GM18951 (cell line): ENCODE measurements around the gene EXOC4.

ENCODE experiments used
- POLR2A ChIP-seq: IDR thresholded peaks from 4 replicates; pipeline ENCODE4 v1.6.1; 2011; ENCODE audit warnings: mild to moderate bottlenecking; ENCODE audit not compliant: insufficient read length, insufficient read depth; ENCODE audit errors: extremely low read depth
- in situ Hi-C: fragments of 300-500 bp; cut with MboI; formaldehyde crosslinking; loops from one replicate; pipeline ENCODE4 v1.12.0; 2022; ENCODE audit warnings: low sequenced_read_pairs, mixed read lengths, inconsistent platforms; ENCODE audit not compliant: unreplicated experiment

EXOC4 gene

DNA sequence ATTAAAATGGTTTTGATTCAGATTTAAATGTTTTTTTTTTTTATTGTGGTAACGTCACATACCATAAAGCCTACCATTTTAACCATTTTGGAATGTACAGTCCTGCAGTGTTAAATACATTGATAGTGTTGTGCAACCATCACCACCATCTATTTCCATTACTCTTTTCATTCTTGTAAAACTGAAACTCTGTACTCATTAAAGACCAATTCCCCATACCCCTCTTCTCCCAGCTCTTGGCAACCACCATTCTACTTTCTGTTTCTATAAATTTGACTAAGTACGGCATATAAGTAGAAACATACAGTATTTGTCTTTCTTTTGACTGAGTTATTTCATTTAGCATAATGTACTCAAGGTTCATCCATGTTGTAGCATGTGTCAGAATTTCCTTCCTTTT, 96.2 kb downstream of the EXOC4 start:
- in situ Hi-C loops, result no loop called here
- TF ChIP-seq POLR2A, result no peak

DNA sequence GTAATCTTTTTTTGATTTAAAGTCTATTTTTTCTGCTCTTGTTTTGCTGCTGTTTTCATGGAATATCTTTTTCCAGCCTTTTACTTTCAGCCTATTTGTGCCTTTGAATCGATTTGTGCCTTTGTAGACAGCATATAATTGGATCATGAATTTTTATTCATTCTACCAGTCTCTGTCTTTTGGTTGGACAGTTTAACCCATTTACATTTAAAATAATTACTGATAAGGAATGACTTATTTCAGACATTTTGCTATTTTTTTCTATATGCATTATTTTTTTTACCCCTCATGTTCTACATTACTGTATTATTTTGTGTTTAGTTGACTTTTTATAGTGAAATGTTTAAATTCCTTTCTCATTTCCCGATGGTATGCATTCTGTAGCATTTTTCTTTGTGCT, 99.6 kb downstream of the EXOC4 start:
- in situ Hi-C loops, result no loop called here
- TF ChIP-seq POLR2A, result no peak

DNA sequence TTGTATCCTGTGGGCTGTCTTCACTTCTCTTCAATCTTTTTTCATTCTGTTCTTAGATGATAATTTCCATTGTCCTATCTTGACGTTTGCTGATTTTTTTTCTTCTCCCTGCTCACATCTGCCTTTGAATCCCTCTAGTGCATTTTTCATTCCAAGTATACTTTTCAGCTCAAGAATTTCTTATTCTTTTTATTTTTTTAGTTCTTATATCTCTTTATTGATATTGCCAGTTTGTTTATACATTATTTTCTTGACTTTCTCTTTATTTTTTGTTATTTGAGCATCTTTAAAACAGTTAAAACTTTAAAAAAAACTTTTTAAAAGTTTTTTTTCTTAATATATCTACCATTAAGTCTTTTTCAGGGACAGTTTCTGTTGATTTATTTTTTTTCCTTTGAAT, 100.9 kb downstream of the EXOC4 start:
- in situ Hi-C loops, result no loop called here
- no peak for TF ChIP-seq POLR2A

DNA sequence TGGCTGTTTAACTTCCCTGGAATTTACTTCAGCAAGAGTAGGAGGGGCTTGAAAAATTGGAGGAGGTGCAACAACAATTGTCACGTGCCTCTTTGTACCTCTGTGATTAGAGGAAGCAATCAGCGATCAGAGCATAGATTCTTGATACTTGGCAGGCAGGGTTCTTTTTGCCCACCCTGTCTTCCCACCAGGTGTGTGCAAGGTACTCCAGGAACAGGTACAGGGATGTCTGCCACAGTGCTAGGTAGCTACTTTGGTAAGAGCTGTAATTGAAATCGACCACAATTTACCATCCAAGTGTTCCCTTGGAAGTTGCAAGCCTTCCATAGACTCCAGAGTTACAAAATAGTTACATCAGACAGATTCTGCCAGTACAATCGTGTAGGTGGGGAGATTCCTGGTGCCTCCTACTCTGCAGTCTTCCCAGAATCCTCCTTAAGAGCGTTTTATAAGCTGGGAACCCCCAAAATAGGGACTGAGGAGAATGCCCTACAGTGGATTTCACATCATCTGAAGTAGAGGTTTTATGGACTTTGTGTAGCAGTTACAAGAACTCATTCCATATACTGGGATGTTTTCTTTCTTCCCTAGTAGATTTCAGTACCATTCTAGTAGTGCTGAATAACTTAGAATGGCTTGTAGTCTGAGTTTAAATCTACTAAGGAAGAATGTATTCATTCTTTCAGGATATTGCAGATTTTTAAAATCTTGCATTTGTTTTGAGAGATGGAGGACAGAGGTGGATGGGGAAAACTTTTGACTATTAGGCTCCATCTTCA, 101.9 kb downstream of the EXOC4 start:
- in situ Hi-C loops, result no loop called here
- no peak for TF ChIP-seq POLR2A

DNA sequence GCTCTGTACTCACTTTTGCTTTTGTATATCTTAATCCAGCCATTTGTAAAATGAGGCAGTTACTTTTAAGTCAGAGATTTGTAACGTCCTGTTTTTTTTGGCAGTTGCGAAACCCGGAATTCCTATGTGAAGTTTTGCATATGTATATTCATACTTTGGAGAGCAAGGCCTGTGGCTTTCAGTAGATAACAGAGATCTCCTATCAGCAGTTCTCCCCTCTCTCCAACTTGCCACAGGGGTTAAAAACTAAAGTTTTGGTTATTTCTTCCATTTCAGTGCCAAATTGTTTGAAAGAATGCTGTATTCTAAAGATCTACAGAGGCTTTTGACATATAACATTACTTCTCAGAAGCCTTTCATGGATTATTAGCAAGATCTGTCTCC, 102.4 kb downstream of the EXOC4 start:
- TF ChIP-seq POLR2A, result no peak
- in situ Hi-C loops, result no loop called here

DNA sequence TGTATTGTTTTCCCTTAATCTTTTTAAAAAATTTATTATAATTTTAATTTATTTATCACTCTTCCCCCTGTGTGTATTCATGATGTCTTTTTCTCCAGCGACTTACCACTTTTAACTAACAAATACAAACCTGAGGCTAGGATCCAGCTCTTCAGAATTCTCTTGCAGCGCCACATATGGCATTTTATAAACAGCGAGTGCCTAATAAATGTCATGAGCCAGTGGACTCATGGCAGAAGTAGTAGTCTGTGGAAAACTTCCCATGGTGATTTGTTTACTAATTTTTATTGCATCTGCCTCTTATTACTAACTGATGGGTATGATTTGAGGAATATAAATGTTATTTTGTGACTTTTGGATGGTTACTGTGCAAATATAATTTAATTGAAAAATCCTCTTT, 102.9 kb downstream of the EXOC4 start:
- TF ChIP-seq POLR2A, result no peak
- in situ Hi-C loops, result no loop called here

DNA sequence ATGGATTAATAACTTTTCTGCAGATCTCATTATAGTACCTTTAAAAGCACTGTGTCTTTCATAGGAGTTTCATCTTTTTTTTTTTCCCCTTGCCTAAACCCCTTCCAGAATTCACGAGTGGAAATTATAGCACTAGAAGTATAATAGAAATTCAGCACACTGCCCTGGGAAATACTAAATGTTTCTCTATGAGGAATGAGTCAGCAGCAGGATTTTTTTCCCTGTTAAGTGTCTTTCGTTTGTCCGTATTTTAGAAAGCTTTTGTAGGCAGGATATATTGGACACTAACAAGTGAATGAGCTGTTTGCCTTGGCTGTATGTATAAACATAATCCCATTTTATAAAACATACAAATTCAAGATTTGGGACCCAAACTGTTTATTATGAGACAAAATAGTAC, 105.8 kb downstream of the EXOC4 start:
- in situ Hi-C loops, result no loop called here
- no peak for TF ChIP-seq POLR2A

DNA sequence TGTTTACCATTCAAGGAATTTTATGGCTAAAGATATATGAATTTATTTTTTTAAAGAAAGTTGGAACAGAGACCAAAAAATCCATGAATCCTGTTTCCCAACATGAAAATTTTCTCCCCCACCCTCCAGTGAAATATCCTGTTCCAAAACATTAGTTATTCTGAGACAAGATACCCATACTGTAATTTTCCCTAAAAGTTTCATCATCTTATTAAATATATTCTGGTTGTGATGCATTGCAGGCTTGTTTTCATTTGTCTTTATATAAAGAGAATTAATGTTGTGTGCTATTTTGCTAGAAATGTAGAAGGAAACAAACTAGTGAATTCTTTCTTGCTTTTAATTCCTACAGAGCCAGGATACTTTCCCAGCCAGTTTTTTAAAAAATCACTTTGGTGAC, 106.6 kb downstream of the EXOC4 start:
- in situ Hi-C loops, result no loop called here

DNA sequence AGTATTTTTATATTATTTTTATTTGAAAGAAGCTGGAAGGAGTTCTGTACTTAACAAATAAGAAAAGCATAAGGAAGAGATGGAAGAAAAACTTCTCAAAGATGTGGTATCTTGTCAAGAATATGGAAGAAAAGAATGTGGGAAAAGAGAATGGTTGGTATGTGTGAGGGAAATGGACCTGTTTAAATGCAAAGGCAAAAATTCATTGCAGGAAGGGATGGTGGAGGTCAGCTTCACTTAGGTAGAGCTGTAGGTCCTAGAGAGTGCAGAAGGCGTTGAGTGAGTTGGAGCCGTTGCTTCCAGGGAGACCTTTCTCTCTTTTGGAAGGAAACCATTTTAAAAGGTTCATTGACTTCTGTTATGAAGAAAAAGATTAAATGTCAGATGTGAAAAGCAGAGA, 107.3 kb downstream of the EXOC4 start:
- TF ChIP-seq POLR2A, result no peak
- in situ Hi-C loops, result no loop called here

More for the DNA sequence above, 106.6 kb downstream of the EXOC4 start:
- TF ChIP-seq POLR2A, result no peak

DNA sequence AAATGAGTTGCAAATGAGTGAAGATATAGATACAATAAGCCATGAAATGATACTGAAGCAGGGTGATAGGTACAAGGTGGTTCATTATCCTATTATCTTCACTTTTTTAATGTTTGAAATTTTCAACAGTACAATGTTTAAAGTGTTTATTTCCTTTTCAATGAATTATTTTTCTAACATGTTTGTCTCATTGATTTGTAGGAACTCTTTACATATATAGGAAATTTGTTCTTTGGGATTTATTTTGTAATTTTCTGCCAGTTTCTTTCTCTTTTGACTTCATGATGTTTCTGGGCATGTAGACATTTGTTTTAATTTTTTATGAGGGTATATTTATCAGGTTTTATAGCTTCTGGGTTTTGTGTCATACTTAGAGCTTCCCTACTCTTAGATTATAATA, 108.9 kb downstream of the EXOC4 start:
- in situ Hi-C loops, result no loop called here
- no peak for TF ChIP-seq POLR2A

DNA sequence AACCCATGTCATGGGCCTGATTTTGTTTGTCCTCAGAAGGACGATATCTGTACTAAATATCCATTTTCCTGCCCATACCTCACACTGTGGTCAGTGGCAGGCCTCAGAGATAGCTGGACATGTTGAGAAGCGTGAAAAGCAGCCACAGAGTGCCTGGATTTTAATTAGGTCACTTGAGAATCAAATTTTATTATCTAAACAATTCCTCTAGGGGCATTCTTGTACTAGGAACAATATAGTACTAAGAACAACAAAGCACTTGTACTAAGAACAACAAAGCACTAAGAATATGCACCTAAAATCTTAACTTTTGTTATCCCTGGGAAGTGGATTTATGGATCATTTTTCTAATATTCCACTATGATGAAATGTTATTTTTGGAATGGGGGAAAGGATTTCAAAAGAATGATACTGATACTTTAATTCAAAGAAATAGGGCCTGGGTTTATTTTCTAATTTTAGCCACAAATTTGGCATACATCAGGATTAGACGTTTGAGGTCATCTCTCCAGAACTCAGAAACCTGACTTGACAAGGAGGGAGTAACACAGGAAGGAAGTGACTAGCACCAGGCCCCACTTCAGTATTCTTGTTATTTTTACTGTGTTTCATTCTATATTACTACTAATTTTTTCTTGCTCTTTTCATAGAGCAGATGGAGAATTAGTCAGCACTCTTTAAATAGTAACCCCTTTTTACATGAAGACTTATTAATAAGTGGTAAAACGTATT, 112.2 kb downstream of the EXOC4 start:
- in situ Hi-C loops, result no loop called here
- TF ChIP-seq POLR2A, result no peak

DNA sequence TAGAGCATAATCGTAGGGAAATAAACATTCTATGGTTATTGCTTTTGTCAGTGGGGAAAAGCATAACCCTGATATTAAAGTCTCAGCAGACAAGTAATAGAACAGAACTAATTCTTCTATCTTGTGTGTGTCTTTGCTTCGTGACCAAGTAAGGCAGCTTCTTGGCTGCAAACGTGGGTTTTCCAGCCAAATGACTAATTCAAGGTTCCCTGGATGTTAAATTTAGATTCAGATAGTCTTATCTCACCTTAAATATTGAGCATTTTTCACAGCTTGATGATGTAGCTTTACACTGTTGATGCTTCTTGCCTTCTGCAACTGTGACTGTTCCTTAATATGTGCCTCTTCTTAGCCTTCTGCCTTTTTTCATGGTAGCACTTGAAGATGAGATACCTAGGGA, 113.0 kb downstream of the EXOC4 start:
- no peak for TF ChIP-seq POLR2A
- in situ Hi-C loops, result no loop called here

DNA sequence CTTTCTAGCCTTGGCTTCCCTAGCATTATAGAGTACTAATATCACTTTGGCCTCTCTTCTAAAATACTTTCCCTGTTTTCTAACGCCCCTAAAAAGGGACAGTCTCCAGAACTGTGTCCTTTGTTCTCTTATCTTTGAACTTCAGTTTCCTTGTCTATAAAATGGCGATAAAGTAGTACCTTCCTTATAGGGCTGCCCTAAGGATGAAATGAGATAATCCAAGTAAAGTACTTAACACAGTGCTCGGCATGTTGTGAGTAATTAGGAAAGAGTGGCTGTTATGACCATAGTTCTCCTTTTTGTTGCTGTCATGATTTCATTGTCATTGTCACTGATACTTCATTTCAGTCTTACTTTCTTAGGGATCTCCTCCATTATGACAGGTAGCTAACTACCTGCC, 114.7 kb downstream of the EXOC4 start:
- in situ Hi-C loops, result no loop called here

DNA sequence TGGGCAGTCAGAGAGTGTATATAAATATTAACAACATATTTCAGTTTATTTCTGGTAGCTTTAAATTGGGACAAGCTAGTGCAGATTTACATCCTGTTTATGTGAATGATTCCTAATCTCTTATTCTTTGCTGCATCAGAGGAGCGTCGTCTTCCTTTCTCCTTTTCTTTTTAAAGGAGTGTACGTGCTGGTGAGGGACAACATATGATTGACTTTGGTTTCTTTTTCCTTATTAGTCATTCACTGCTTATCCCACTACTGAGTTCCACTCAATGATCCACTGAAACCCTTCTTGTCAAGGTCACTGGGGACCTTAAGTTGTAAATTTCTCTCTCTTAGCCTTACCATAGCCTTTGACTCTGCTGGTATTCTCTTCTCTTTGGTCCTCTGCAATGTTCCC, 116.3 kb downstream of the EXOC4 start:
- in situ Hi-C loops, result no loop called here
- TF ChIP-seq POLR2A, result no peak

More for the DNA sequence above, 114.7 kb downstream of the EXOC4 start:
- no peak for TF ChIP-seq POLR2A
